ENCODE data around the gene MAGEB17.

DNA sequence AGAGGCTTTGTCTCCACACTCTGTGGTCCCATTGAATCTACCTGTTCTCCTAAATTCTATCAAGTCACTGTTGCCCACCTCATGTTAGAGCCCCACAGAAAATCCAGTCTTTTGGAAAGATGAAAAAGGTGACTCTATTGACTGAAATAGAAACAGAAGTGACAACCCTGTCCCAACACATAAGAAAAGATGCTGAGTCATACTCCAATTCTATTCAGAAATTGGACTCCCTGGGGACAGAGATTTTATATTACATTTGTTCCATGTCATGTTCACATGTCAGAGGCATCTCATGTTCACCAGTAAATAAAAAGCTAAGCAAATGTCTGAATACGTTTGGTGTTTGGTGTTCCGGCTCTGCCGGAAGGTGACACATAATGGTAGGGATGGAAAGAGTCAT is 46.9 kb upstream of the MAGEB17 start:
- TF ChIP-seq EZH2phosphoT487 (IDR thresholded peaks at IDR 0.05; ENCODE audit: borderline replicate concordance), result no peak
- TF ChIP-seq, protein P1, sequence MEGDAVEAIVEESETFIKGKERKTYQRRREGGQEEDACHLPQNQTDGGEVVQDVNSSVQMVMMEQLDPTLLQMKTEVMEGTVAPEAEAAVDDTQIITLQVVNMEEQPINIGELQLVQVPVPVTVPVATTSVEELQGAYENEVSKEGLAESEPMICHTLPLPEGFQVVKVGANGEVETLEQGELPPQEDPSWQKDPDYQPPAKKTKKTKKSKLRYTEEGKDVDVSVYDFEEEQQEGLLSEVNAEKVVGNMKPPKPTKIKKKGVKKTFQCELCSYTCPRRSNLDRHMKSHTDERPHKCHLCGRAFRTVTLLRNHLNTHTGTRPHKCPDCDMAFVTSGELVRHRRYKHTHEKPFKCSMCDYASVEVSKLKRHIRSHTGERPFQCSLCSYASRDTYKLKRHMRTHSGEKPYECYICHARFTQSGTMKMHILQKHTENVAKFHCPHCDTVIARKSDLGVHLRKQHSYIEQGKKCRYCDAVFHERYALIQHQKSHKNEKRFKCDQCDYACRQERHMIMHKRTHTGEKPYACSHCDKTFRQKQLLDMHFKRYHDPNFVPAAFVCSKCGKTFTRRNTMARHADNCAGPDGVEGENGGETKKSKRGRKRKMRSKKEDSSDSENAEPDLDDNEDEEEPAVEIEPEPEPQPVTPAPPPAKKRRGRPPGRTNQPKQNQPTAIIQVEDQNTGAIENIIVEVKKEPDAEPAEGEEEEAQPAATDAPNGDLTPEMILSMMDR (conservative IDR thresholded peaks at IDR 0.05; ENCODE audit: low read length), result no peak

All from Loucy (cell line).